ENCODE measurements around the gene C10orf62. TPM values are rescaled to one million over a fixed set of nuclear protein-coding genes. Genes with fewer than 3 reads are reported as not detected.

Gene C10orf62
- total RNA-seq, 1 donor from 2014 or later, result not detected

- no peaks in the 10 kb centered on the region for H3K9me3 Mint-ChIP-seq (ENCODE audit: unreplicated experiment)
- no peaks in the 10 kb centered on the region for H3K27me3 Mint-ChIP-seq (ENCODE audit: unreplicated experiment)
- no peak for DNase-seq (ENCODE audit: extremely low spot score, unreplicated experiment)
- H3K36me3 Mint-ChIP-seq (ENCODE audit: unreplicated experiment), result no peaks in the 10 kb centered on the region
- TF ChIP-seq CTCF (IDR thresholded peaks at IDR 0.05), result no peak
- H3K4me1 Mint-ChIP-seq (ENCODE audit: unreplicated experiment), result peaks cover 57% of the 10 kb centered on the region
- H3K27ac Mint-ChIP-seq (ENCODE audit: unreplicated experiment), result peak overlapping the region; percentile 39
- no peak overlapping the region for H3K4me3 Mint-ChIP-seq (ENCODE audit: unreplicated experiment)
Observed at GRCh38 chr10:97546456-97547270, 42.9 kb upstream of the C10orf62 start.

- Mint-ChIP-seq H3K4me3 (ENCODE audit: unreplicated experiment) (no peak overlapping the region), H3K36me3 (ENCODE audit: unreplicated experiment) (no peaks in the 10 kb centered on the region), H3K27ac (ENCODE audit: unreplicated experiment) (no peak overlapping the region), H3K27me3 (ENCODE audit: unreplicated experiment) (no peaks in the 10 kb centered on the region), H3K4me1 (ENCODE audit: unreplicated experiment) (peaks cover 51% of the 10 kb centered on the region), H3K9me3 (ENCODE audit: unreplicated experiment) (no peaks in the 10 kb centered on the region)
- DNase-seq (ENCODE audit: extremely low spot score, unreplicated experiment), result no peak
- TF ChIP-seq CTCF (IDR thresholded peaks at IDR 0.05), result no peak
Observed at GRCh38 chr10:97547271-97547600, 42.3 kb upstream of the C10orf62 start.

- H3K27me3 Mint-ChIP-seq (ENCODE audit: unreplicated experiment), result no peaks in the 10 kb centered on the region
- TF ChIP-seq CTCF (IDR thresholded peaks at IDR 0.05), result no peak
- H3K36me3 Mint-ChIP-seq (ENCODE audit: unreplicated experiment), result no peaks in the 10 kb centered on the region
- peaks cover 44% of the 10 kb centered on the region for H3K4me1 Mint-ChIP-seq (ENCODE audit: unreplicated experiment)
- no peaks in the 10 kb centered on the region for H3K9me3 Mint-ChIP-seq (ENCODE audit: unreplicated experiment)
- DNase-seq (ENCODE audit: extremely low spot score, unreplicated experiment), result no peak
- no peak overlapping the region for H3K4me3 Mint-ChIP-seq (ENCODE audit: unreplicated experiment)
- no peak overlapping the region for H3K27ac Mint-ChIP-seq (ENCODE audit: unreplicated experiment)
Observed at GRCh38 chr10:97547962-97548361, 41.6 kb upstream of the C10orf62 start.

GRCh38 chr10:97548828-97549455 lies 40.6 kb upstream of the C10orf62 start:
- no peaks in the 10 kb centered on the region for H3K27me3 Mint-ChIP-seq (ENCODE audit: unreplicated experiment)
- no peak for DNase-seq (ENCODE audit: extremely low spot score, unreplicated experiment)
- H3K9me3 Mint-ChIP-seq (ENCODE audit: unreplicated experiment), result no peaks in the 10 kb centered on the region
- H3K27ac Mint-ChIP-seq (ENCODE audit: unreplicated experiment), result peak overlapping the region; percentile 69
- H3K4me3 Mint-ChIP-seq (ENCODE audit: unreplicated experiment), result no peak overlapping the region
- no peak for TF ChIP-seq CTCF (IDR thresholded peaks at IDR 0.05)
- peaks cover 41% of the 10 kb centered on the region for H3K4me1 Mint-ChIP-seq (ENCODE audit: unreplicated experiment)
- H3K36me3 Mint-ChIP-seq (ENCODE audit: unreplicated experiment), result no peaks in the 10 kb centered on the region

- Mint-ChIP-seq H3K4me3 (ENCODE audit: unreplicated experiment) (no peak overlapping the region), H3K9me3 (ENCODE audit: unreplicated experiment) (no peaks in the 10 kb centered on the region), H3K27ac (ENCODE audit: unreplicated experiment) (peak overlapping the region; percentile 69), H3K4me1 (ENCODE audit: unreplicated experiment) (peaks cover 37% of the 10 kb centered on the region), H3K27me3 (ENCODE audit: unreplicated experiment) (no peaks in the 10 kb centered on the region), H3K36me3 (ENCODE audit: unreplicated experiment) (no peaks in the 10 kb centered on the region)
- no peak for TF ChIP-seq CTCF (IDR thresholded peaks at IDR 0.05)
- DNase-seq (ENCODE audit: extremely low spot score, unreplicated experiment), result no peak
Observed at GRCh38 chr10:97549587-97550322, 39.8 kb upstream of the C10orf62 start.
